ENCODE measurements around the gene OIT3. TPM values are rescaled to one million over a fixed set of nuclear protein-coding genes. Genes with fewer than 3 reads are reported as not detected.
"Not testable (repeated sequence)": the region's sequence is repeated elsewhere in the genome, so short reads cannot be mapped to it uniquely, and the experiment has no call there.

Gene OIT3
- total RNA-seq, 1 experiment from 2014 or later, result not detected

- H3K27ac Mint-ChIP-seq (ENCODE audit: unreplicated experiment), result no peak overlapping the region
Measured at GRCh38 chr10:72918352-72918751, 24.8 kb downstream of the OIT3 start.

DNA sequence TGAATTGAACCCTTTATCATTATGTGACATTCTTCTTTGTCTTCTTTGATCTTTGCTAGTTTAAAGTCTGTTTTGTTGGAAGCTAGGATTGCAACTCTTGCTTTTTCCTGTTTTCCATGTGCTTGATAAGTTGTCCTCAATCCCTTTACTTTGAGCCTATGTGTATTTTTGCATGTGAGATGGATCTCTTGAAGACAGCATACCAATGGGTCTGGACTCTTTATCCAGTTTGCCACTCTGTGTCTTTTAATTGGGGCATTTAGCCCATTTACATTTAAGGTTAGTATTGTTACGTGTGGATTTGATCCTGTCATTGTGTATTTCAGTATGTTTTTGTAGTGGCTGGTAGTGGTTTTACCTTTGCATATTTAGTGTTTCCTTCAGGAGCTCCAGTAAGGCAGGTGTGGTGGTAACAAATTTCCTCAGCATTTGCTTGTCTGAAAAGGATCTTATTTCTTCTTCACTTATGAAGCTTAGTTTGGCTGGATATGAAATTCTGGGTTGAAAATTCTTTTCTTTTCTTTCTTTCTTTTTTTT lies 27.7 kb downstream of the OIT3 start:
- CTCF ChIA-PET, result interaction anchor here (0.7 kb wide), 1 partner anchor 87 kb away, joined by 4 read pairs; no protein-coding TSS in a partner anchor
- H3K27ac Mint-ChIP-seq (ENCODE audit: unreplicated experiment); POLR2A ChIA-PET: not testable (repeated sequence)

More at GRCh38 chr10:72918352-72918751, 24.8 kb downstream of the OIT3 start:
- H3K9me3 ChIP-seq, result peaks cover 11% of the 10 kb centered on the region
- no TSS peak for BruUV-seq (replicated peaks)
- H3K4me3 ChIP-seq (ENCODE audit: low read depth, low read length), result no peak overlapping the region
- no peaks in the 10 kb centered on the region for H3K4me1 ChIP-seq
- peaks cover 3% of the 10 kb centered on the region for H3K27me3 Mint-ChIP-seq (ENCODE audit: insufficient read depth, unreplicated experiment)
- intact Hi-C loops (cut with micrococcal nuclease; ENCODE audit: unreplicated experiment), result loop anchor here (10.0 kb wide), 1 partner anchor 146 kb away; no protein-coding TSS in a partner anchor
- peaks cover 28% of the 10 kb centered on the region for H3K9me3 Mint-ChIP-seq (ENCODE audit: unreplicated experiment)
- peaks cover 7% of the 10 kb centered on the region for H3K4me1 Mint-ChIP-seq (ENCODE audit: low read depth, unreplicated experiment)
- ChIA-PET POLR2A (no interaction called here), CTCF (no interaction called here)
- no peaks in the 10 kb centered on the region for H3K36me3 ChIP-seq (ENCODE audit: control insufficient read depth, insufficient read depth, low read length)
- TF ChIP-seq, protein P1, sequence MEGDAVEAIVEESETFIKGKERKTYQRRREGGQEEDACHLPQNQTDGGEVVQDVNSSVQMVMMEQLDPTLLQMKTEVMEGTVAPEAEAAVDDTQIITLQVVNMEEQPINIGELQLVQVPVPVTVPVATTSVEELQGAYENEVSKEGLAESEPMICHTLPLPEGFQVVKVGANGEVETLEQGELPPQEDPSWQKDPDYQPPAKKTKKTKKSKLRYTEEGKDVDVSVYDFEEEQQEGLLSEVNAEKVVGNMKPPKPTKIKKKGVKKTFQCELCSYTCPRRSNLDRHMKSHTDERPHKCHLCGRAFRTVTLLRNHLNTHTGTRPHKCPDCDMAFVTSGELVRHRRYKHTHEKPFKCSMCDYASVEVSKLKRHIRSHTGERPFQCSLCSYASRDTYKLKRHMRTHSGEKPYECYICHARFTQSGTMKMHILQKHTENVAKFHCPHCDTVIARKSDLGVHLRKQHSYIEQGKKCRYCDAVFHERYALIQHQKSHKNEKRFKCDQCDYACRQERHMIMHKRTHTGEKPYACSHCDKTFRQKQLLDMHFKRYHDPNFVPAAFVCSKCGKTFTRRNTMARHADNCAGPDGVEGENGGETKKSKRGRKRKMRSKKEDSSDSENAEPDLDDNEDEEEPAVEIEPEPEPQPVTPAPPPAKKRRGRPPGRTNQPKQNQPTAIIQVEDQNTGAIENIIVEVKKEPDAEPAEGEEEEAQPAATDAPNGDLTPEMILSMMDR (IDR thresholded peaks at IDR 0.05; ENCODE audit: insufficient read depth in 1 of 2, low read depth in 1 of 2, low read length in 1 of 2, severe bottlenecking in 1 of 2, unreplicated experiment in 1 of 2), result no peak
- no peaks in the 10 kb centered on the region; the same call in 1 of the 2 replicates for H3K27me3 ChIP-seq (replicated peaks; ENCODE audit: control insufficient read depth, insufficient read depth, low read length)
- no peaks in the 10 kb centered on the region for H3K36me3 Mint-ChIP-seq (ENCODE audit: insufficient read depth, unreplicated experiment)
- H3K4me3 Mint-ChIP-seq (ENCODE audit: unreplicated experiment), result no peak overlapping the region
- peak in 1 of 2 experiments; percentile 22 for DNase-seq

GRCh38 chr10:72924351-72924750 lies 30.8 kb downstream of the OIT3 start:
- intact Hi-C loops (cut with micrococcal nuclease; ENCODE audit: unreplicated experiment), result no loop called here
- H3K4me1 Mint-ChIP-seq (ENCODE audit: low read depth, unreplicated experiment), result no peaks in the 10 kb centered on the region
- Histone ChIP-seq H3K4me1 (no peaks in the 10 kb centered on the region), H3K9me3 (peaks cover 11% of the 10 kb centered on the region), H3K27me3 (replicated peaks; ENCODE audit: control insufficient read depth, insufficient read depth, low read length) (no peaks in the 10 kb centered on the region; the same call in 1 of the 2 replicates), H3K4me3 (ENCODE audit: low read depth, low read length) (no peak overlapping the region), H3K36me3 (ENCODE audit: control insufficient read depth, insufficient read depth, low read length) (no peaks in the 10 kb centered on the region)
- ChIA-PET CTCF (interaction anchor here (0.6 kb wide), 1 partner anchor 240 kb away, joined by 5 read pairs; no protein-coding TSS in a partner anchor), POLR2A (no interaction called here)
- no peaks in the 10 kb centered on the region for H3K36me3 Mint-ChIP-seq (ENCODE audit: insufficient read depth, unreplicated experiment)
- no TSS peak for BruUV-seq (replicated peaks)
- DNase-seq, result no peak
- H3K4me3 Mint-ChIP-seq (ENCODE audit: unreplicated experiment), result no peak overlapping the region
- H3K27me3 Mint-ChIP-seq (ENCODE audit: insufficient read depth, unreplicated experiment), result peaks cover 3% of the 10 kb centered on the region
- TF ChIP-seq, protein P1 (IDR thresholded peaks at IDR 0.05; ENCODE audit: insufficient read depth in 1 of 2, low read depth in 1 of 2, low read length in 1 of 2, severe bottlenecking in 1 of 2, unreplicated experiment in 1 of 2), result no peak
- H3K9me3 Mint-ChIP-seq (ENCODE audit: unreplicated experiment), result peaks cover 17% of the 10 kb centered on the region
- no peak overlapping the region for H3K27ac Mint-ChIP-seq (ENCODE audit: unreplicated experiment)

More for the DNA sequence above, 27.7 kb downstream of the OIT3 start:
- DNase-seq; H3K4me3 ChIP-seq (ENCODE audit: low read depth, low read length); H3K4me1 ChIP-seq; H3K27me3 Mint-ChIP-seq (ENCODE audit: insufficient read depth, unreplicated experiment); H3K4me1 Mint-ChIP-seq (ENCODE audit: low read depth, unreplicated experiment); H3K4me3 Mint-ChIP-seq (ENCODE audit: unreplicated experiment); H3K27me3 ChIP-seq (replicated peaks; ENCODE audit: control insufficient read depth, insufficient read depth, low read length); H3K36me3 ChIP-seq (ENCODE audit: control insufficient read depth, insufficient read depth, low read length); intact Hi-C loops (cut with micrococcal nuclease; ENCODE audit: unreplicated experiment); BruUV-seq (replicated peaks); H3K36me3 Mint-ChIP-seq (ENCODE audit: insufficient read depth, unreplicated experiment): not testable (repeated sequence)
- H3K9me3 Mint-ChIP-seq (ENCODE audit: unreplicated experiment), result peaks cover 28% of the 10 kb centered on the region
- H3K9me3 ChIP-seq, result peaks cover 11% of the 10 kb centered on the region

Measured in Caco-2 (cell line).